ENCODE measurements around the gene FRMPD4.
A peak's percentile ranks its signal among the peaks of the same experiment; 100 is the strongest.
"Not testable (repeated sequence)": the region's sequence is repeated elsewhere in the genome, so short reads cannot be mapped to it uniquely, and the experiment has no call there.

Gene FRMPD4

DNA sequence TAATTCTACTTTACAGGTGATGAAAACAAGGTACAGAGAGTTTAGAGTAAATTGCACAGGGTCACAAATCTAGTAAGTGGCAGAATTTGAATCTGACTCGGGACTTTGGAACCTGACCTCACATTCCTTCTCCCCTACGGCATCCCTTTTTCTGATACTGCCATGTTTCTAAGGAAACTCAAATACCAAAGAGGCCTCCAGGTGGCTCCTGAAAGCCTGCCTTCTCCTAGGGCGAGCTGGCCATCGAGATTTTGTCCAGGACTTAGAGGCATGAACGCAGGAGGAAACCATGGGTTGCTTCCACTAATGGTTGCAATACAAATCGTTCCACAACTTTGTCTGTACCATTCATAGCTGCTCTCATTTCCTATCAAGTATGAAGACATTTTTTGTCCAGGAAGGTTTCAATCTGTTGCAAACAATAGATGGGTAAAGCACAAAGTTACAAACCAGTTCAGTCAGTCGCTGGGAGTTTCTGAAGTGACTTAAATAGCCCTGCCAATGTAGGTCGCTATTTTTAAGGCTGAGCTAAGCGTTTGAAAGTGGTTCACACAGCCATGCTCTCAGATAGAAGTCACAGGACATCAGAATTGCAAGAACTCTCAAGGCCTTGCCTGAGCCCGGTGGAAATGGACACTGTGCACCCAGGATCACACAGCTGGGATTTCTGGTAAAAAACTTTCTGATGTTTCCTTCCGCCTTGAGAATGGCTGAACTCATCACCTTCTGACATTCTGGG lies 356.3 kb downstream of the FRMPD4 start:
- no peak for DNase-seq (ENCODE audit: low spot score)
- in situ Hi-C loops (cut with MboI; ENCODE audit: low sequenced_read_pairs, unreplicated experiment), result no loop called here
- TF ChIP-seq, protein P1, sequence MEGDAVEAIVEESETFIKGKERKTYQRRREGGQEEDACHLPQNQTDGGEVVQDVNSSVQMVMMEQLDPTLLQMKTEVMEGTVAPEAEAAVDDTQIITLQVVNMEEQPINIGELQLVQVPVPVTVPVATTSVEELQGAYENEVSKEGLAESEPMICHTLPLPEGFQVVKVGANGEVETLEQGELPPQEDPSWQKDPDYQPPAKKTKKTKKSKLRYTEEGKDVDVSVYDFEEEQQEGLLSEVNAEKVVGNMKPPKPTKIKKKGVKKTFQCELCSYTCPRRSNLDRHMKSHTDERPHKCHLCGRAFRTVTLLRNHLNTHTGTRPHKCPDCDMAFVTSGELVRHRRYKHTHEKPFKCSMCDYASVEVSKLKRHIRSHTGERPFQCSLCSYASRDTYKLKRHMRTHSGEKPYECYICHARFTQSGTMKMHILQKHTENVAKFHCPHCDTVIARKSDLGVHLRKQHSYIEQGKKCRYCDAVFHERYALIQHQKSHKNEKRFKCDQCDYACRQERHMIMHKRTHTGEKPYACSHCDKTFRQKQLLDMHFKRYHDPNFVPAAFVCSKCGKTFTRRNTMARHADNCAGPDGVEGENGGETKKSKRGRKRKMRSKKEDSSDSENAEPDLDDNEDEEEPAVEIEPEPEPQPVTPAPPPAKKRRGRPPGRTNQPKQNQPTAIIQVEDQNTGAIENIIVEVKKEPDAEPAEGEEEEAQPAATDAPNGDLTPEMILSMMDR (IDR thresholded peaks at IDR 0.05; ENCODE audit: borderline replicate concordance, control extremely low read depth, extremely low read depth, insufficient read depth, missing control alignments), result no peak

DNA sequence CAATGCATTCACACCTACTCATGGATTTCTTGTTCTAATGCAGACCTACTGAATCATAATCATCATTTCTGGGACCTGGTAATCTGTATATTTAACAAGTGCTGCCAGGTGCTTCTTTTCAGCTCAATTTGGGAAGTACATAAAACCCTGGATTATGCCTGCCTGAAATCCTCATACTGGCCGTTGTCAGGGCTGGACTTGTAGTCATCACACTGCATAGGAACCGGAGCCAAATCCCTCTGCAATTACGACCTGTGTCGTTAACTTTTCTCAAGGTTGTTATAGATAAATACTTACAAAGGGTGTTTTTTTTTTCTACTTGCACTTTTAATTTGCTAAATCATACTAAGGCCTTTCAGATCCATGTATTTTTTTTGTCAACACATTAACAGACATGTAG lies 358.1 kb downstream of the FRMPD4 start:
- in situ Hi-C loops (cut with MboI; ENCODE audit: low sequenced_read_pairs, unreplicated experiment), result no loop called here
- TF ChIP-seq, protein P1 (IDR thresholded peaks at IDR 0.05; ENCODE audit: borderline replicate concordance, control extremely low read depth, extremely low read depth, insufficient read depth, missing control alignments), result no peak
- no peak for DNase-seq (ENCODE audit: low spot score)

DNA sequence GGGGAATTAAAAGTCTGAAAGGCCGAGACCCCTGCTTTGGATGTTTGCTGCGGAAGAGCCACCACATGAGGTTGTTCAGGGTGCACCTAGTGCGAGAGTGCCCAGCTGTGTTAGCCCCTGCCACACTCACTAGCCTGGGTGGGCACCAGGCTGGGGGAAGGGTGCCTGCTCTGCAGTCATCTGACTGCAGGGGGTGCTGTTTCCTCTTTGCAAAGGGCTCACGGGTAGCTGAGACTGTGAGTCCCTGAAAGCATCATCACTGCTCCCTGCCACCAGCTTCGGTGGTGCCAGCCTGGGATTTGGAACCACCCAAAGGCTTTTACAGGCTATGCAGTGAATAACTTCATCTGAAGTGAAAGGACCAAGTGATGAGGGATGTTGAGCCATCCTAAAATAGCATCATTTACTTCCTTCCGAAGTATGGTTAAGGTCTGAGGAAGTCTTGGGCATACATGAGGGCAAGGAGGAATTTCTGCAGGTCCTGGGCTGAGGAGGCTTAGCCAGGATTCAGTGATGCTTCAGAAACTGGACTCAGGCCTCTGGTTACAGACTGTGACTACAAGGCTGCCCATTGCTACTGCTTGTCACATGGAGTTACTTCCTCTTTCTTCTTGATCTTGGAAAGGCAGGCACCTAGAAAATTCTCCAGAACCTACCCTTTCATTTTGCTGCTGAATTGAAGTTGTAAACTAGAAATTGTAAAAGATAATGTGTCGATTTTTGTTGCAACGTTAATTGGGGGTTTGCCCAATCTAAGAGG lies 359.7 kb downstream of the FRMPD4 start:
- in situ Hi-C loops (cut with MboI; ENCODE audit: low sequenced_read_pairs, unreplicated experiment), result no loop called here
- DNase-seq (ENCODE audit: low spot score), result peak; percentile 23
- TF ChIP-seq, protein P1 (IDR thresholded peaks at IDR 0.05; ENCODE audit: borderline replicate concordance, control extremely low read depth, extremely low read depth, insufficient read depth, missing control alignments), result peak; percentile 34

DNA sequence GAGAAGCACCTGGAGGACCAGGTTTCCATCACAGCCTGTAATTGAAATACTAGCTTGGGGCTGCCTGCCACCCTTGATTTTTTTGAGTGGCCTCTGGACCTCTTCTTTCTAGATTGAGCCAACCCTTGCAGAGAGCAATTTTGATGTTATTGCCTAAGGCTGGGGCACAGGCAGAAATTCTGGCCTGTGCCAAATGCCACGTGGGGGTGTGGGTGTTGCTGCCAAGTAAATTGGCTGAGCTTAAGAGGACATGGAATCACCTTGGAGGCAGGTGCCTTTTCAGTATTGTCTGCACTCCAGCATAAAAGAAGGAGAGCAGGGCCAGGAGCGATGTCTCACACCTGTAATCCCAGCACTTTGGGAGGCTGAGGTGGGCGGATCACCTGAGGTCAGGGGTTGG lies 366.9 kb downstream of the FRMPD4 start:
- in situ Hi-C loops (cut with MboI; ENCODE audit: low sequenced_read_pairs, unreplicated experiment), result no loop called here
- DNase-seq (ENCODE audit: low spot score), result no peak
- TF ChIP-seq, protein P1 (IDR thresholded peaks at IDR 0.05; ENCODE audit: borderline replicate concordance, control extremely low read depth, extremely low read depth, insufficient read depth, missing control alignments), result no peak

DNA sequence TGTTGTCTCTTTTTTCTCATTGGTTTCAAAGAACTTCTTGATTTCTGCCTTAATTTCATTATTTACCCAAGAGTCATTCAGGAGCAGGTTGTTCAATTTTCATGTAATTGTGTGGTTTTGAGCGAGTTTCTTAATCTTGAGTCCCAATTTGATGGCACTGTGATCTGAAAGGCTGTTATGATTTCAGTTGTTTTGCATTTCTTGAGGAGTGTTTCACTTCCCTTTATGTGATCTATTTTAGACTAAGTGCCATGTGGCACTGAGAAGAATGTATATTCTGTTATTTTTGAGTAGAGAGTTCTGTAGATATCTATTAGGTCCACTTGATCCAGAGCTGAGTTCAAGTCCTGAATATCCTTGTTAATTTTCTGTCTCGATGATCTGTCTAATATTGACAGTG lies 377.1 kb downstream of the FRMPD4 start:
- DNase-seq (ENCODE audit: low spot score); in situ Hi-C loops (cut with MboI; ENCODE audit: low sequenced_read_pairs, unreplicated experiment): not testable (repeated sequence)

DNA sequence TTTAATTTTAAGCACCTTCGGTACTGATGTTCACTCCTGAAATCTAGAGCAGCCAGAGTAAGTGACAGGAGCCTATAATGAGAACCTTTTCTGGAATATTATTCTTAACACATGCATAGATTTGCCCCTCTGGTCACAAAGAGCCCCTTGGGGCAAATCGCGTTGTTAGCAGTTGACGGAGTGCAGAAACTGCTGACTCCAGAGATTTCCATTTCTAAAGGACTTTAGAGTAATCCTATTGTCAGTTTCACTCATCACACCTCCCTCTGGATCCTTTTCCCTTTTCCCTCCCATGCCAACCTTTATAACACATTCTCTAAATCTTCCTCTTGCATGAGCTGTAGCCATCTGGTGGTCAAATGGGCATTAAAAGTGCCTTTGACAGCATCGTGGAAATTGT lies 388.0 kb downstream of the FRMPD4 start:
- no peak for DNase-seq (ENCODE audit: low spot score)
- TF ChIP-seq, protein P1 (IDR thresholded peaks at IDR 0.05; ENCODE audit: borderline replicate concordance, control extremely low read depth, extremely low read depth, insufficient read depth, missing control alignments), result no peak
- in situ Hi-C loops (cut with MboI; ENCODE audit: low sequenced_read_pairs, unreplicated experiment), result no loop called here

DNA sequence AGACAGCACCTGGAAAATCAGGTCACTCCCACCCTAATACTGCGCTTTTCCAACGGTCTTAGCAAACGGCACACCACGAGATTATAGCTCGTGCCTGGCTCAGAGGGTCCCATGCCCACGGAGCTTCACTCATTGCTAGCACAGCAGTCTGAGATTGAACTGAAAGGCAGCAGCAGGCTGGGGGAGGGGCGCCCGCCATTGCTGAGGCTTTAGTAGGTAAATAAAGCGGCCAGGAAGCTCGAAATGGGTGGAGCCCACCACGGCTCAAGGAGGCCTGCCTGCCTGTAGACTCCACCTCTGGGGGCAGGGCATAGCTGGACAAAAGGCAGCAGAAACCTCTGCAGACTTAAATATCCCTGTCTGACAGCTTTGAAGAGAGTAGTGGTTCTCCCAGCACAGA lies 399.8 kb downstream of the FRMPD4 start:
- DNase-seq (ENCODE audit: low spot score); in situ Hi-C loops (cut with MboI; ENCODE audit: low sequenced_read_pairs, unreplicated experiment): not testable (repeated sequence)

DNA sequence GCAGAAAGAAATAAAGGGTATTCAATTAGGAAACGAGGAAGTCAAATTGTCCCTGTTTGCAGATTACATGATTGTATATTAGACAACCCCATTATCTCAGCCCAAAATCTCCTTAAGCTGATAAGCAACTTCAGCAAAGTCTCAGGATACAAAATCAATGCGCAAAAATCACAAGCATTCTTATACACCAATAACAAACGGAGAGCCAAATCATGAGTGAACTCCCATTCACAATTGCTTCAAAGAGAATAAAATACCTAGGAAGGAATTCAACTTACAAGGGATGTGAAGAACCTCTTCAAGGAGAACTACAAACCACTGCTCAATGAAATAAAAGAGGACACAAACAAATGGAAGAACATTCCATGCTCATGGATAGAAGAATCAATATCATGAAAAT lies 404.0 kb downstream of the FRMPD4 start:
- DNase-seq (ENCODE audit: low spot score); in situ Hi-C loops (cut with MboI; ENCODE audit: low sequenced_read_pairs, unreplicated experiment): not testable (repeated sequence)
